Right lobe of liver (tissue), 6 donors: Measurements from ENCODE around the gene NRXN3. TPM values are rescaled to one million over a fixed set of nuclear protein-coding genes. Genes with fewer than 3 reads are reported as not detected.

Source experiments
- ATAC-seq, 4 donors: fragments of 200-7000 bp; cut with Tn5 transposase; one replicate each; pipeline ENCODE4 v1.9.1; 2020; ENCODE audit warnings: mild to moderate bottlenecking in 4 of 4, moderate library complexity in 4 of 4
- DNase-seq, 3 donors: peaks; one replicate each; pipeline ENCODE4 v3.0.0-alpha.2; 2020
- H3K27ac ChIP-seq, 3 donors: fragments of 200-600 bp; one replicate each; pipeline ENCODE4 v1.8.0; 2022
- H3K27me3 ChIP-seq, 2 donors: fragments of 200-600 bp; one replicate each; pipeline ENCODE4 v1.8.0; 2022
- H3K36me3 ChIP-seq, 4 donors: fragments of 200-600 bp; sonication (generic) in 1 of 4; one replicate each; pipeline versions ENCODE4 v1.5.1 to v1.8.0; 2017 to 2022; ENCODE audit warnings: control low read depth in 1 of 4
- H3K4me1 ChIP-seq, 4 donors: fragments of 200-600 bp; sonication (generic) in 1 of 4; one replicate each; pipeline versions ENCODE4 v1.5.1 to v1.8.0; 2017 to 2022; ENCODE audit warnings: control low read depth in 1 of 4
- H3K4me3 ChIP-seq, 3 donors: fragments of 200-600 bp; one replicate each; pipeline ENCODE4 v1.8.0; 2022
- H3K9me3 ChIP-seq, 4 donors: fragments of 200-600 bp; sonication (generic) in 1 of 4; one replicate each; pipeline versions ENCODE4 v1.5.1 to v1.8.0; 2017 to 2022; ENCODE audit warnings: control low read depth in 1 of 4
- CTCF ChIP-seq, 4 donors: fragments of 200-600 bp in 3 of 4; fragments of 450-650 bp in 1 of 4; IDR thresholded peaks; one replicate each; pipeline versions ENCODE4 v1.5.1 to v1.8.0; 2016 to 2022; ENCODE audit warnings: antibody characterized with exemption in 4 of 4, mild to moderate bottlenecking in 2 of 4
- POLR2A ChIP-seq: fragments of 450-650 bp; IDR thresholded peaks from one replicate; pipeline ENCODE4 v1.6.1; 2017; ENCODE audit warnings: antibody characterized with exemption, mild to moderate bottlenecking
- WGBS: methylation state at CpG from one replicate; pipeline ENCODE4 v1.1.6; 2018; ENCODE audit warnings: low coverage, low lambda C conversion rate; ENCODE audit not compliant: insufficient coverage; ENCODE audit errors: missing lambda C conversion rate; 5-methylcytosine and 5-hydroxymethylcytosine counted together
- intact Hi-C, 2 donors: fragments of 100-400 bp; cut with DNase I; formaldehyde crosslinking; loops; one replicate each; pipeline versions ENCODE4 v1.11.2 to v1.14.1; 2022
- total RNA-seq, 6 experiments: library from RNA; depleted of rRNA in 2 of 6; stranded (reverse); fragments of >200 nt in 2 of 6; fragmentation: NEBNext Ultra II Directional in 3 of 6; extraction: Animal tissue kit (Norgen Biotek cat#: 25700) in 3 of 6; gene quantifications; one replicate each; pipeline versions ENCODE4 v1.1.0 to v1.2.4, GENCODE V29; 2016 to 2023
- donor health status: DM: no; HTN: yes; CAD: no.
- donor health status: DM: no; HTN: no; CAD: no.
- donor health status: DM: no; HTN: no; CAD: no.
- donor health status: DM: no; HTN: yes; CAD: no.
- donor health status: DM: no; HTN: yes; CAD: no.

The NRXN3 gene
- total RNA-seq, 6 experiments from 2014 or later = 0.06 to 0.51 (median 0.23) TPM; not detected in 1

- H3K4me1 ChIP-seq = no peaks in the 10 kb centered on the region
- H3K9me3 ChIP-seq = no peaks in the 10 kb centered on the region
- ATAC-seq (no peak), DNase-seq (no peak)
- 63% methylated on average over 4 of the region's 4 CpGs for WGBS
- no peaks in the 10 kb centered on the region for H3K27me3 ChIP-seq
- no peaks in the 10 kb centered on the region for H3K36me3 ChIP-seq
- no peak for TF ChIP-seq POLR2A
- no peak for TF ChIP-seq CTCF (IDR thresholded peaks at IDR 0.05)
- H3K4me3 ChIP-seq = no peak overlapping the region
- intact Hi-C loops = no loop called here
- H3K27ac ChIP-seq = no peak overlapping the region
Measured at GRCh38 chr14:79265366-79265946, 1095.3 kb downstream of the NRXN3 start.

DNA sequence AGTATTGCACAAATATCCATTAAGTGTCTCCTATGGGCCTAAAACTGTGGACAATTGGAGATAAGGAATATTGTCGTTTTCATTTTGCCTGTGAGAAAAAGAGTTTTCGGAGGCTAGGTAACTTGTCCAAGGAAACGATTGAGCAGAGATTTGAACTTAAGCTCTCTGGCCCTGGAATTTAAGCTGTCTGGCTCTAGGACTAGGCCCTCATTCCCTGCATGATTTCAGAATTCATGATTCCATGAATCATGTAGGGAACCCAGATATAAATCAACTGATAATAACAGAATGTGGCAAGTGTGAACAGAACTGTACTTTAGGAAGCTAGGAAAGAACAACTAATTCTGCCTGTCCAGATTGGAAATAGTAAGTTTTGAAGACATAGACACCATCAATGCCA, 1100.2 kb downstream of the NRXN3 start:
- no peaks in the 10 kb centered on the region for H3K9me3 ChIP-seq
- no peak for TF ChIP-seq CTCF (IDR thresholded peaks at IDR 0.05)
- TF ChIP-seq POLR2A = no peak
- H3K36me3 ChIP-seq = no peaks in the 10 kb centered on the region
- H3K27me3 ChIP-seq = no peaks in the 10 kb centered on the region
- H3K4me1 ChIP-seq = no peaks in the 10 kb centered on the region
- no peak overlapping the region for H3K27ac ChIP-seq
- no peak for DNase-seq
- intact Hi-C loops = no loop called here
- 54% methylated on average over 3 of the region's 3 CpGs for WGBS
- no peak for ATAC-seq
- no peak overlapping the region for H3K4me3 ChIP-seq

GRCh38 chr14:79271122-79271521, 1100.9 kb downstream of the NRXN3 start:
- DNase-seq (no peak), ATAC-seq (no peak)
- H3K9me3 ChIP-seq = no peaks in the 10 kb centered on the region
- no peaks in the 10 kb centered on the region for H3K27me3 ChIP-seq
- H3K4me3 ChIP-seq = no peak overlapping the region
- H3K36me3 ChIP-seq = no peaks in the 10 kb centered on the region
- no peak for TF ChIP-seq POLR2A
- TF ChIP-seq CTCF (IDR thresholded peaks at IDR 0.05) = no peak
- intact Hi-C loops = no loop called here
- H3K27ac ChIP-seq = no peak overlapping the region
- H3K4me1 ChIP-seq = no peaks in the 10 kb centered on the region

DNA sequence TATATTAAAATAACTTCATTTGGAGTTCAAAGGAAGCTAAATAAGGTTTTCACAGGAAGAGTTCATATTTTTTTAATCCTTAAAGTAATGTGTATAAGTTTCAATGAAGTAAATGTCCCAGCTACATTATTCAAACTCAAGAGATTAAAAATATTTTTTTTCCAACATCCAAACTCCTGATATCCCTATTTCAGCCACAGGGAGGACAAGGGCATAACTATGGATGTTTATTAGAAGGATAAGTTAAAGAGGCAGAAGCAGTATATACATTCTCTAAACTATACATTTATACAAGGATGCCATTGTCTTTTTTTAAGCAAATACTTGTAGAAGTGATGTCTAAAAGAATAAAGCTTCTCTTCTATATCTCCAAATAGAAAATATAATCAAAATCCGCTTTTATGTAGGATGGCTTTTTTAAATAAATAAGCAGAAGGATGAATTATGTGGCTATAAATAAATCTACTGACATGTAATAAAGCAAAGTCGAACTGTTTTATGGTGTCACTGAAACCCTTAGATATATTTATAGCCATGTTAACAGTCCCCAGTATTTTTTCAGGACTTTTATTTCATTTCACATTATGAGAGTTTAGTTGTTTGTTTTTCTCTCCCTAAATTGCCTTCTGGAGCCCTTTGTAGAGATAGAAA, 1104.6 kb downstream of the NRXN3 start:
- Histone ChIP-seq H3K9me3 (no peaks in the 10 kb centered on the region), H3K27me3 (no peaks in the 10 kb centered on the region), H3K27ac (no peak overlapping the region), H3K4me1 (no peaks in the 10 kb centered on the region), H3K36me3 (no peaks in the 10 kb centered on the region), H3K4me3 (no peak overlapping the region)
- WGBS = 51% methylated on average over 2 of the region's 2 CpGs
- ATAC-seq (no peak), DNase-seq (no peak)
- intact Hi-C loops = no loop called here
- TF ChIP-seq CTCF (IDR thresholded peaks at IDR 0.05) (no peak), POLR2A (no peak)
